Embryonic facial prominence (tissue), 1 donor: ENCODE data around the gene CELF1.

Source experiments
- DNase-seq: peaks from one replicate; pipeline ENCODE4 v3.0.0-alpha.2; 2016; ENCODE audit errors: extremely low spot score

The CELF1 gene

DNA sequence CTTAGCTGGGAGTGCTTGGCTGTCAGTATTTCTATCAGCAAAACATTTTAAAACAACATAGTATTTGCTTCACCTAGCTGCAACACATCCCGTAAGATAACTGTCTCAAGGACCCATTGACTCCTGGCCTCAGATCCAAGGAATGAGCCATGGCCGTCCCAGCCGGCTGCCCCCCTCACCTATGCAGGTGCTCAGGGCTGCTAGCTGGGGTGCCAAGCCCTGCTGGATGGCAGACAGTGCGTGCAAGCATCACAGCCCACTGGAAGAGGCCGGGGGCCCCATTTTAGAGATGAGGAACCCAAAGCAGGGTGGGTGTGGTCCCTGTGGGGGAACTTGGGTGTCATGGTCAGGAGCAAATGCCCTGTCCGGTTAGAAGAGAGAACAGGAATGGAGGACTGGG lies 135.2 kb downstream of the CELF1 start:
- no peak for DNase-seq

DNA sequence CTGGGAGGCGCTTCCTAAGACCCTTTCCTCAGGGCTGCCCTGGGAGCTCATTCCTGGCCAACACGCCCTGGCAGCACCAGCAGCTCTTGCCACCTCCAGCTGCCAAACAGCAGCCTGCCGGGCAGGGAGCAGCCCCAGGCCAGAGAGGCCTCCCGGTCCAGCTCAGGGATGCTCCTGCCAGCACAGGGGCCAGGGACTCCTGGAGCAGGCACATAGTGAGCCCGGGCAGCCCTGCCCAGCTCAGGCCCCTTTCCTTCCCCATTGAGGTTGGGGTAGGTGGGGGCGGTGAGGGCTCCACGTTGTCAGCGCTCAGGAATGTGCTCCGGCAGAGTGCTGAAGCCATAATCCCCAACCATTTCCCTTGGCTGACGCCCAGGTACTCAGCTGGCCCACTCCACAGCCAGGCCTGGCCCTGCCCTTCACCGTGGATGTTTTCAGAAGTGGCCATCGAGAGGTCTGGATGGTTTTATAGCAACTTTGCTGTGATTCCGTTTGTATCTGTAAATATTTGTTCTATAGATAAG lies 136.9 kb downstream of the CELF1 start:
- DNase-seq = no peak
